Measurements from ENCODE around the gene GGCX. TPM values are rescaled to one million over a fixed set of nuclear protein-coding genes. Genes with fewer than 3 reads are reported as not detected.

Gene GGCX
- total and polyA plus RNA-seq, 9 of the 15 experiments (the other 6 are each of a cell fraction or from before 2014, with no cell fraction given): 14.4 to 47.1 (median 28.1) TPM

DNA sequence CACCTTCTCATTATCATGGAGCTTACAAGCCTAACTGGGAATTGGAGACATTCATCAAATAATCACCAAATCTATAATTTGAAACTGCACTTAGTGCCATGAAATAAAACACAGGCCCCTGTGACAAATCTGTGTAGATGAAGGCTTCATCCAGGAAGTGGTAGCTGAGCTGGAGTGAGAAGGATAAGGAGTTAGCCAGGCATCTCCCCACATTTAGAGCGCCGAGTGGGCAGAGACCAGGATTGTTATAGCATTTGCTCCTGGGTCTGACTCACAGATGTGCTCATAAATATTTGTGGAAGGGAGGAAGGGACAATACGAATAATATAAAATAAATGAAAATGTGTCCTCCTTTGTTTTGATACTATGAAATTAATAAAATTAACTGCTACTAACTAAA is 24.8 kb downstream of the GGCX start:
- TF ChIP-seq TEAD1 (CRISPR knock-in tag; IDR thresholded peaks at IDR 0.05): no peak
- TF ChIP-seq, protein P1, sequence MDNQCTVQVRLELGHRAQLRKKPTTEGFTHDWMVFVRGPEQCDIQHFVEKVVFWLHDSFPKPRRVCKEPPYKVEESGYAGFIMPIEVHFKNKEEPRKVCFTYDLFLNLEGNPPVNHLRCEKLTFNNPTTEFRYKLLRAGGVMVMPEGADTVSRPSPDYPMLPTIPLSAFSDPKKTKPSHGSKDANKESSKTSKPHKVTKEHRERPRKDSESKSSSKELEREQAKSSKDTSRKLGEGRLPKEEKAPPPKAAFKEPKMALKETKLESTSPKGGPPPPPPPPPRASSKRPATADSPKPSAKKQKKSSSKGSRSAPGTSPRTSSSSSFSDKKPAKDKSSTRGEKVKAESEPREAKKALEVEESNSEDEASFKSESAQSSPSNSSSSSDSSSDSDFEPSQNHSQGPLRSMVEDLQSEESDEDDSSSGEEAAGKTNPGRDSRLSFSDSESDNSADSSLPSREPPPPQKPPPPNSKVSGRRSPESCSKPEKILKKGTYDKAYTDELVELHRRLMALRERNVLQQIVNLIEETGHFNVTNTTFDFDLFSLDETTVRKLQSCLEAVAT (IDR thresholded peaks at IDR 0.05): peak in 1 of 2 experiments; percentile 92; a peak in 2 of 4 replicates
- TF ChIP-seq ZBTB17 (CRISPR knock-in tag; IDR thresholded peaks at IDR 0.05): peak; percentile 95
- no peak for TF ChIP-seq FOXA3 (CRISPR knock-in tag; conservative IDR thresholded peaks at IDR 0.05 in 1 of 2, IDR thresholded peaks at IDR 0.05 in 1 of 2)
- no peak overlapping the region for H2AFZ ChIP-seq (ENCODE audit: low read depth, low read length)
- no peaks in the 10 kb centered on the region for H3K9me3 ChIP-seq (replicated peaks; ENCODE audit: control insufficient read depth, insufficient read depth, low read depth, low read length)
- BruUV-seq (replicated peaks): no TSS peak
- no peak for ATAC-seq
- in situ Hi-C loops (cut with MboI) (no loop called here), intact Hi-C loops (cut with micrococcal nuclease) (loop anchor here (5.0 kb wide), 1 partner anchor 99 kb away; no protein-coding TSS in a partner anchor)
- peak overlapping the region in 1 of 2 experiments; percentile 100; a peak in 1 of 4 replicates for H3K9ac ChIP-seq (ENCODE audit: insufficient read depth in 1 of 2, low read depth in 2 of 2, low read length in 2 of 2)
- H3K27me3 ChIP-seq (ENCODE audit: control insufficient read depth in 2 of 2, insufficient read depth in 2 of 2, low read length in 2 of 2): no peaks in the 10 kb centered on the region
- POLR2A ChIA-PET: interaction anchor here (0.9 to 24.3 kb wide), 8 partner anchors 10 to 209 kb away, joined by 3 to 1576 read pairs (median 4); partner anchors contain the start of genes CAPG, SH2D6 and TGOLN2
- peaks cover 49% of the 10 kb centered on the region for H3K79me2 ChIP-seq (ENCODE audit: control insufficient read depth, insufficient read depth, low read length)
- CTCF ChIA-PET (ENCODE audit: low intra/inter-chr PET ratio): no interaction called here
- no peak for DNase-seq (ENCODE audit: extremely low read depth in 1 of 4, low spot score in 3 of 4)
- 82% methylated on average over 3 of the region's 3 CpGs for WGBS (ENCODE audit: insufficient coverage, low coverage, missing lambda C conversion rate)
- H3K4me2 ChIP-seq (ENCODE audit: insufficient read depth, low read length): no peak overlapping the region
- no peak overlapping the region for H3K4me3 ChIP-seq
- no peak for FAIRE-seq
- no peaks in the 10 kb centered on the region for H3K9me1 ChIP-seq (ENCODE audit: control insufficient read depth, insufficient read depth, low read length)
- H3K36me3 ChIP-seq (ENCODE audit: control insufficient read depth, insufficient read depth, low read length): peaks cover 21% of the 10 kb centered on the region
- peaks cover 20% of the 10 kb centered on the region for H4K20me1 ChIP-seq (replicated peaks; ENCODE audit: control insufficient read depth, insufficient read depth, low read length)
- H3K4me1 ChIP-seq (replicated peaks in 1 of 2; ENCODE audit: control insufficient read depth in 2 of 2, insufficient read depth in 2 of 2, low read length in 2 of 2): peaks cover 9% of the 10 kb centered on the region in 2 experiments; a peak in 4 of 5 replicates
- H3K27ac ChIP-seq (ENCODE audit: extremely low read depth, low read depth, low read length): no peak overlapping the region

Data from K562 (cell line).